HFFc6 (cell line): Measurements from ENCODE around the gene LRRC18. TPM values are rescaled to one million over a fixed set of nuclear protein-coding genes. Genes with fewer than 3 reads are reported as not detected.

Experiments
- DNase-seq: peaks from one replicate; pipeline ENCODE4 v3.0.0-alpha.2; 2018
- H3K27ac Mint-ChIP-seq: 2 replicates; pipeline ENCODE4 v1.8.0; 2020; ENCODE audit warnings: mild to moderate bottlenecking, mixed read lengths
- H3K27me3 Mint-ChIP-seq: 2 replicates; pipeline ENCODE4 v1.8.0; 2021; ENCODE audit warnings: mild to moderate bottlenecking, moderate library complexity, mixed read lengths; ENCODE audit not compliant: insufficient read depth
- H3K36me3 Mint-ChIP-seq: 2 replicates; pipeline ENCODE4 v1.8.0; 2021; ENCODE audit warnings: low read depth, mixed read lengths
- H3K4me1 Mint-ChIP-seq: 2 replicates; pipeline ENCODE4 v1.8.0; 2020; ENCODE audit warnings: low read depth, mixed read lengths
- H3K4me3 Mint-ChIP-seq: 2 replicates; pipeline ENCODE4 v1.8.0; 2020; ENCODE audit warnings: mild to moderate bottlenecking, moderate library complexity, mixed read lengths
- H3K9me3 Mint-ChIP-seq: 2 replicates; pipeline ENCODE4 v1.8.0; 2020; ENCODE audit warnings: mild to moderate bottlenecking, mixed read lengths
- total RNA-seq, 6 experiments: library from RNA; stranded (reverse); fragmentation: NEBNext Ultra II Directional; extraction: Animal tissue kit (Norgen Biotek cat#: 25700); gene quantifications; 2 replicates in 1 of 6; 3 replicates in 5 of 6; pipeline ENCODE4 v1.2.3, GENCODE V29; 2021
- TF ChIP-seq, protein P1 (sequence below): fragments of 200-600 bp; sonication (generic); IDR thresholded peaks from 2 replicates; pipeline ENCODE4 v1.5.0; 2021; ENCODE audit warnings: antibody characterized with exemption, mild to moderate bottlenecking

Gene LRRC18
- total RNA-seq, 6 experiments from 2014 or later: not detected

DNA sequence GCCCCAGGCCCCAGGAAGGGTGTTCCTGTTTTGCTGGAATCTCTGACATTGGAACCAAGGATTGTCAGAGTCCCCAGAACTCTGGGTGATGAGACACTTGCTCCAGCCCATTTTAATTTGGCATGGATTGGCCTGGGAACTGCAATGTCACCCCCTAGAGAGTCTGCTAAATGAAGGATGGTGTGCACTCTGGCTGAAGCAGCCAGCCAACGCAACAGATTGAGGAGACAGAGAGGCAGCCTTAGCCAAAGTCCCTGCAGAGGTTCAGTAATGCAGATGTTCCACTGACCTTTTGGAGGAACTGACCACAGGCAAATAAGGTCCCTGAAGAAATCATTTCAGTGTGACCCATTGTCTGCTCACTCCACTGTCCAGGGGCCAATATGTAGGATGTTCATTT, 13.4 kb downstream of the LRRC18 start:
- Mint-ChIP-seq H3K36me3 (no peaks in the 10 kb centered on the region), H3K9me3 (no peaks in the 10 kb centered on the region), H3K4me1 (no peaks in the 10 kb centered on the region), H3K27me3 (peaks cover 35% of the 10 kb centered on the region), H3K4me3 (no peak overlapping the region), H3K27ac (no peak overlapping the region)
- TF ChIP-seq, protein P1, sequence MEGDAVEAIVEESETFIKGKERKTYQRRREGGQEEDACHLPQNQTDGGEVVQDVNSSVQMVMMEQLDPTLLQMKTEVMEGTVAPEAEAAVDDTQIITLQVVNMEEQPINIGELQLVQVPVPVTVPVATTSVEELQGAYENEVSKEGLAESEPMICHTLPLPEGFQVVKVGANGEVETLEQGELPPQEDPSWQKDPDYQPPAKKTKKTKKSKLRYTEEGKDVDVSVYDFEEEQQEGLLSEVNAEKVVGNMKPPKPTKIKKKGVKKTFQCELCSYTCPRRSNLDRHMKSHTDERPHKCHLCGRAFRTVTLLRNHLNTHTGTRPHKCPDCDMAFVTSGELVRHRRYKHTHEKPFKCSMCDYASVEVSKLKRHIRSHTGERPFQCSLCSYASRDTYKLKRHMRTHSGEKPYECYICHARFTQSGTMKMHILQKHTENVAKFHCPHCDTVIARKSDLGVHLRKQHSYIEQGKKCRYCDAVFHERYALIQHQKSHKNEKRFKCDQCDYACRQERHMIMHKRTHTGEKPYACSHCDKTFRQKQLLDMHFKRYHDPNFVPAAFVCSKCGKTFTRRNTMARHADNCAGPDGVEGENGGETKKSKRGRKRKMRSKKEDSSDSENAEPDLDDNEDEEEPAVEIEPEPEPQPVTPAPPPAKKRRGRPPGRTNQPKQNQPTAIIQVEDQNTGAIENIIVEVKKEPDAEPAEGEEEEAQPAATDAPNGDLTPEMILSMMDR: no peak
- DNase-seq: no peak

DNA sequence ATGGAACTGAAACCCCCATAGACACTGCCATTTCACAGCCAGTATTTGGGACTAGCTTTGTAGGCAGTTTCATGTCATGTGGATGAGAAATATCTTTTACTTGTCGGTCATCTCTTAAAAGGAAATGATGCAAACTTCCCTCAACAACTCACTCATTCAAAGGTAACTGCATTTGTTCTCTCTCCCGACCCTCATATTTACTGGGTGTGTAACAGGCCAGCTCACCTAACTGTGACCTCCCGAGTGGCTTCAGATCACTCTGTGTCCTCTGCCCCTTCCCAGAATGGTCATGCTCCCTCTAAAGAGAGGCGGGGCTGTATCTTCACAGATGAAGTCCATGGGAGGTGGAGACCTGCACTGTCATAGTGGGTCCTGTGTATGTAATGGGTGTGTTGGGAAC, 14.7 kb downstream of the LRRC18 start:
- Mint-ChIP-seq H3K27me3 (peaks cover 38% of the 10 kb centered on the region), H3K4me1 (no peaks in the 10 kb centered on the region), H3K4me3 (no peak overlapping the region), H3K36me3 (no peaks in the 10 kb centered on the region), H3K9me3 (no peaks in the 10 kb centered on the region), H3K27ac (no peak overlapping the region)
- no peak for DNase-seq
- TF ChIP-seq, protein P1: no peak

DNA sequence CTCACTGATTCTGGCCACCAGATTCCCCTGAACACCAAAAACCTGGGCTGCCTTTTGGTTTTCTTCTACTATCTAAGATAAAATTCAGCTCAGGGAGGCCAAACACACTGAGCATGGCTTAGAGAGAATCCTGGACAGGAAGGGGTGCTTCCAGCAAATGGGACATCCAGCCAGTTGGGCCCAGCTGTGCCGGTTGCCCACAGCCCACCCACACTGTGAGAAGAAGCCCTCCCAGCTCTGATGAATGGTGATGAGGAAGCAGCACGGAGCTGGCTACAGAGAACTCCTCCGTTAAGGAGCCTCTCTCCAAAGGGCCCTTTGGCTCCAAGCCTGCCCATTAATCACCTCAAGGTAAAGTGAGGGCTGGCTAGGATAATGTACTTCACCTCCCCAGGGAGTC, 15.9 kb downstream of the LRRC18 start:
- TF ChIP-seq, protein P1: no peak
- H3K4me3 Mint-ChIP-seq: no peak overlapping the region
- peaks cover 37% of the 10 kb centered on the region for H3K27me3 Mint-ChIP-seq
- H3K9me3 Mint-ChIP-seq: no peaks in the 10 kb centered on the region
- no peaks in the 10 kb centered on the region for H3K36me3 Mint-ChIP-seq
- H3K4me1 Mint-ChIP-seq: no peaks in the 10 kb centered on the region
- H3K27ac Mint-ChIP-seq: no peak overlapping the region
- no peak for DNase-seq

DNA sequence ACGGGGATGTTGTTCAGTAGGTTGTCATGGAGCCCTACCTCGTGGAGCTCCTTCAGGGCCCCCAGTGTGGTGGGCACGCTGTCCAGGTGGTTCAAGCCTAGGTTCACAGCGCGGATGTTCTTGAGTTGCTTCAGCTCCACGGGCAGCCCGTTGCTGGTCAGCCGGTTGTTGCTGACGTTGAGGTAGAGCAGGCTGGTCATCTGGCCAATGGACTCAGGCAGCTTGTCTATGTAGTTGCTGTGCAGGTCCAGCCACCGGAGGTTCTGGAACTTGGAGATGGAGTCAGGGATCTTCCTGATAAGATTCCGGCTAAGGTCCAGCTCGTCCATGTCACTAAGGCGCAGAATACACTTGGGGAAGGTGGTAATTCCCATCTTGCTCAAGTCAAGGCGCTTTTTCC, 26.0 kb downstream of the LRRC18 start:
- TF ChIP-seq, protein P1: no peak
- no peaks in the 10 kb centered on the region for H3K4me1 Mint-ChIP-seq
- peaks cover 23% of the 10 kb centered on the region for H3K27me3 Mint-ChIP-seq
- H3K4me3 Mint-ChIP-seq: no peak overlapping the region
- DNase-seq: no peak
- no peaks in the 10 kb centered on the region for H3K36me3 Mint-ChIP-seq
- H3K9me3 Mint-ChIP-seq: no peaks in the 10 kb centered on the region
- H3K27ac Mint-ChIP-seq: no peak overlapping the region

DNA sequence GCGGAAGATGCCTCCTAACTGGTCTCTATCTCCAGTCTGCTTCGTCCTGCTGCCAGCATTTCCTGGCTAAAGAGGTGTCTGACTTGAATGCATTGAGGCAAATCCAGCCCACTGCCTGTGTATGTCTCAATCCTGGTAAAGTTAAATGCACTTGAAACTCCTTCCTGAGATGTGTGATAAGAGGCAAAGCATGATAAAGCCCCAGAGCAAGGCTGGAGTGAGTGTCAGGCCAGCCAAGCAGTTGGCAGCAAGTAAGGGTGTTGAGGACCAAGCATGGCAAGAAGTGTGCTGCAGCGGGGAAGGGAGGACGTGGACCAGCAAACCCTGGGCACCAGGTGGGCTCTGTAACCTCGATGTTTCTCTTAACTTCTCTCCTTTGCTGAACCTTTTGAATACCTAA, 29.1 kb downstream of the LRRC18 start:
- no peaks in the 10 kb centered on the region for H3K4me1 Mint-ChIP-seq

More for the DNA sequence above, 29.1 kb downstream of the LRRC18 start:
- DNase-seq: no peak
- Mint-ChIP-seq H3K9me3 (no peaks in the 10 kb centered on the region), H3K27me3 (peaks cover 11% of the 10 kb centered on the region), H3K4me3 (no peak overlapping the region), H3K27ac (no peak overlapping the region), H3K36me3 (no peaks in the 10 kb centered on the region)
- TF ChIP-seq, protein P1: no peak
